Measurements from ENCODE around the gene PCSK7. TPM values are rescaled to one million over a fixed set of nuclear protein-coding genes. Genes with fewer than 3 reads are reported as not detected.

PCSK7 gene
- polyA plus RNA-seq, 1 donor (not counting 4 experiments of a cell fraction or from before 2014, with no cell fraction given), result 32.9 TPM

GRCh38 chr11:117223741-117224689, 7.9 kb downstream of the PCSK7 start:
- H3K9ac ChIP-seq (ENCODE audit: control insufficient read depth, extremely low read depth, insufficient read depth, low read length), result no peak overlapping the region
- dilution Hi-C loops (cut with MboI; ENCODE audit: extremely low pct_ligation_motif_present, low sequenced_read_pairs), result no loop called here
- H3K4me1 ChIP-seq (ENCODE audit: control insufficient read depth, extremely low read depth, insufficient read depth, low read length), result no peaks in the 10 kb centered on the region
- no peak overlapping the region for H3K27ac ChIP-seq (ENCODE audit: control insufficient read depth, insufficient read depth, low read length)
- no peaks in the 10 kb centered on the region for H3K79me2 ChIP-seq (ENCODE audit: control insufficient read depth, insufficient read depth, low read length)
- H3K4me2 ChIP-seq (ENCODE audit: control insufficient read depth, extremely low read depth, insufficient read depth, low read depth, low read length), result no peak overlapping the region
- no peak overlapping the region for H3K4me3 ChIP-seq (ENCODE audit: control insufficient read depth in 2 of 3, extremely low read depth in 1 of 3, insufficient read depth in 2 of 3, low read depth in 1 of 3, low read length in 3 of 3)
- H3K9me1 ChIP-seq (ENCODE audit: control insufficient read depth, extremely low read depth, insufficient read depth, low read length), result peaks cover 2% of the 10 kb centered on the region
- no peaks in the 10 kb centered on the region for H3K27me3 ChIP-seq (ENCODE audit: control insufficient read depth, extremely low read depth, insufficient read depth, low read length)
- no peak for DNase-seq (ENCODE audit: low read depth, low spot score)
- H3K36me3 ChIP-seq (ENCODE audit: control insufficient read depth in 2 of 2, extremely low read depth in 1 of 2, insufficient read depth in 2 of 2, low read length in 2 of 2), result peaks cover 52 to 53% of the 10 kb centered on the region in 2 experiments
- FAIRE-seq, result no peak
- no peaks in the 10 kb centered on the region for H3K9me3 ChIP-seq (ENCODE audit: control insufficient read depth, low read depth, low read length)
- TF ChIP-seq CTCF (optimal IDR thresholded peaks at IDR 0.05 in 1 of 3, IDR thresholded peaks at IDR 0.05 in 1 of 3, conservative IDR thresholded peaks at IDR 0.05 in 1 of 3; ENCODE audit: extremely low read depth in 1 of 3, insufficient read depth in 2 of 3, low read length in 3 of 3) (no peak), EZH2 (IDR thresholded peaks at IDR 0.05; ENCODE audit: low read length) (no peak)
- no peaks in the 10 kb centered on the region for H4K20me1 ChIP-seq (ENCODE audit: control insufficient read depth, extremely low read depth, insufficient read depth, low read length)
- no peak overlapping the region for H2AFZ ChIP-seq (ENCODE audit: control insufficient read depth, low read length)

DNA sequence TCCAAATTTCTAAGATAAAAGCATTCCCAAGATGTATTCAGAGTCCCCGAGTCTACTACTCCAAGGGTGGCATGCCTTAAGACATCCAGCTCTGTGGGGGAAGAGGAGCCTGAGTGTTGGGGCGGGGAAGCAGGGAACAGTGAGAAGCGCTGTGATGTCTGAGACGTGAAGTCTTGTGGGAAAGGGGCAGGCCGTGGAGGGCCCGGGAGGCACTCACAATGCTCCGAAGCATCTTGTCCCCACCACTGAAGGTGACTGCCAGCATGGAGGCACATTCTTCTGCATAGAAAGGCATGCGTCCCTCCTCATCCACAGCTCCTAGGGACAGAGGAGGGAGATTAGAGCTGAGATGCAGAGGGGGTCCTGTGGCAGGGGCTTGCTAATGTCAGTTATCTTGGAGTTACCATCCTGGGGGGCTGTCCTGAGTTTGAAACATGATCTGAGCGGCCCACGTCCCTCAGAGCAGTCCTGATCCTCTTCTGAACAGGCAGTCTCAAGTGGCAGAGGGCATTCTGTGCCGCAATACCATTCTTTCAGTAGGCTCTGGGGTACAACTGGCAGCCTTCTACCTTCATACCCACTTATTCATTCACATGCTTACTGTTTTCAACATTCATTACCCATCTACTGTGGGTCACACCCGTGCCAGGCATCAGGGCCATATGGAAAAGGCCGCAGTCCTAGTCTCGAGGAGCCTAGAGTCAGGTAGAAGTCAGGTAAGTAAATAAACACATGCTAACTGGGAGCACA, 8.7 kb downstream of the PCSK7 start:
- Histone ChIP-seq H3K27ac (ENCODE audit: control insufficient read depth, insufficient read depth, low read length) (no peak overlapping the region), H3K9ac (ENCODE audit: control insufficient read depth, extremely low read depth, insufficient read depth, low read length) (no peak overlapping the region), H3K4me1 (ENCODE audit: control insufficient read depth, extremely low read depth, insufficient read depth, low read length) (no peaks in the 10 kb centered on the region), H2AFZ (ENCODE audit: control insufficient read depth, low read length) (no peak overlapping the region), H3K9me1 (ENCODE audit: control insufficient read depth, extremely low read depth, insufficient read depth, low read length) (peaks cover 2% of the 10 kb centered on the region), H3K4me2 (ENCODE audit: control insufficient read depth, extremely low read depth, insufficient read depth, low read depth, low read length) (no peak overlapping the region), H3K36me3 (ENCODE audit: control insufficient read depth in 2 of 2, extremely low read depth in 1 of 2, insufficient read depth in 2 of 2, low read length in 2 of 2) (peaks cover 52 to 54% of the 10 kb centered on the region in 2 experiments), H3K4me3 (ENCODE audit: control insufficient read depth in 2 of 3, extremely low read depth in 1 of 3, insufficient read depth in 2 of 3, low read depth in 1 of 3, low read length in 3 of 3) (no peak overlapping the region), H4K20me1 (ENCODE audit: control insufficient read depth, extremely low read depth, insufficient read depth, low read length) (no peaks in the 10 kb centered on the region), H3K27me3 (ENCODE audit: control insufficient read depth, extremely low read depth, insufficient read depth, low read length) (no peaks in the 10 kb centered on the region), H3K9me3 (ENCODE audit: control insufficient read depth, low read depth, low read length) (no peaks in the 10 kb centered on the region), H3K79me2 (ENCODE audit: control insufficient read depth, insufficient read depth, low read length) (no peaks in the 10 kb centered on the region)
- no peak for TF ChIP-seq EZH2 (IDR thresholded peaks at IDR 0.05; ENCODE audit: low read length)
- TF ChIP-seq CTCF (optimal IDR thresholded peaks at IDR 0.05 in 1 of 3, IDR thresholded peaks at IDR 0.05 in 1 of 3, conservative IDR thresholded peaks at IDR 0.05 in 1 of 3; ENCODE audit: extremely low read depth in 1 of 3, insufficient read depth in 2 of 3, low read length in 3 of 3), result no peak
- dilution Hi-C loops (cut with MboI; ENCODE audit: extremely low pct_ligation_motif_present, low sequenced_read_pairs), result no loop called here
- DNase-seq (ENCODE audit: low read depth, low spot score) (no peak), FAIRE-seq (no peak)

Measured in keratinocyte (primary cell).